DND-41 (cell line): ENCODE measurements around the gene TSPAN6.

ENCODE experiments used
- CTCF ChIP-seq: IDR thresholded peaks from 2 replicates; pipeline ENCODE4 v1.5.1; 2012; ENCODE audit warnings: borderline replicate concordance, low read length, moderate library complexity, mild to moderate bottlenecking; ENCODE audit not compliant: poor library complexity, severe bottlenecking; ENCODE audit errors: extremely low read depth
- EZH2 ChIP-seq: IDR thresholded peaks from 3 replicates; pipeline ENCODE4 v1.6.1; 2012; ENCODE audit warnings: borderline replicate concordance, low read depth, mild to moderate bottlenecking, moderate library complexity, low read length, inconsistent platforms; ENCODE audit not compliant: severe bottlenecking

GRCh38 chrX:100606753-100607152, 29.9 kb downstream of the TSPAN6 start:
- TF ChIP-seq CTCF (no peak), EZH2 (no peak)
